Stimulated activated CD4-positive, alpha-beta T cell treated with anti-CD3 and anti-CD28 coated beads, Interleukin-4, amount 100 ng/mL, for 1 hour (primary cell): ENCODE results near the gene CPE.

Experiments
- DNase-seq: peaks from one replicate; pipeline ENCODE4 v3.0.0-alpha.2; 2020

The CPE gene

DNA sequence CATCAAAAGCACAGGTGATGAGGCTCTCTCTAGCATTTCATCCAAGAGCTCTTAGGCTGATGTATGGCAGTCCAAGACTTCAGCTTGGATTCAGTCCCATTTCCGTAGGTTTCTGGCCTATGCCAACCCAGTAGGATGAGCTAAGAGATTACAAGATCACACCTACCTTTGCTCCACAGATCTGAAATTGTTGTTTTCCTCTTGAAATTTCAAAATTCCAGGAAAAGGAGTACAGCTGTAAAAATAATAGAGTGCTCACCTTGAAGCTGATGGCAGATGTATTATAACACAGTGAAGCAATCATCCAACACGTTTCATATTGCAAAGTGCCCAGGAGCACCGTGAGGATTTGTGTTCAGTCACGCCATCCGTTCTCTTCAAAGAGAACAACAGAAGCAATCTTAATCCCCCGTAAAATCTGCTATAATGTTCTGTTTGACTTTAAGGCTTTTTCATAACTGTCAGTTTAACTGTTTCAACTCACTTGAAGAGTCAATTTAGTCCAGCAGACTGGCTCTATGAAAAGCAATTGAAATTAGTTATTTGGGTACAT is 137.5 kb downstream of the CPE start:
- no peak for DNase-seq

GRCh38 chr4:165517216-165517615 is 138.4 kb downstream of the CPE start:
- no peak for DNase-seq

DNA sequence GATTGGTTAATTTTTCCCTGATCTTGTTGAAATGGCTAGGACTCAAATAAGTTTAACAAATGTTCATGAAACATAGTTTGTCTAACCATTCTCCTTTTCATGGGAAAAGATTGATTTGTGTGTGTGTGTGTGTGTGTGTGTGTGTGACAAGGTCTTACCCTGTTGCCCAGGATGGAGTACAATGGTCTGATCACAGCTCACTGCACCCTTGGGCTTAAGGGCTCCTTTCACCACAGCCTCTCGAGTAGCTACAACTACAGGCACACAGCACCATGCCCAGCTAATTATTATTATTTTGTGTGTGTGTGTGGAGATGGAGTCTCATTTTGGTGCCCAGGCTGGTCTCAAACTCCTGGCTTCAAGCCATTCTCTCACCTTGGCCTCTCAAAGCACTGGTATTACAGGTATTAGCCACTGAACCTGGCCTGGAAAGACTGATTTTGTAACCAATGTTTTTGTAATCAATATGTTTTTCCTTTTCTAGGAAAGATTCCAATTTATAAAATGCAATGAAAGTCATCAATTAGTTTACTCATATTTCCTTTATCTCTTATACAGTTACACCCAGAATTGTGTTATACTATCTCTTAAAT is 139.3 kb downstream of the CPE start:
- DNase-seq = no peak

DNA sequence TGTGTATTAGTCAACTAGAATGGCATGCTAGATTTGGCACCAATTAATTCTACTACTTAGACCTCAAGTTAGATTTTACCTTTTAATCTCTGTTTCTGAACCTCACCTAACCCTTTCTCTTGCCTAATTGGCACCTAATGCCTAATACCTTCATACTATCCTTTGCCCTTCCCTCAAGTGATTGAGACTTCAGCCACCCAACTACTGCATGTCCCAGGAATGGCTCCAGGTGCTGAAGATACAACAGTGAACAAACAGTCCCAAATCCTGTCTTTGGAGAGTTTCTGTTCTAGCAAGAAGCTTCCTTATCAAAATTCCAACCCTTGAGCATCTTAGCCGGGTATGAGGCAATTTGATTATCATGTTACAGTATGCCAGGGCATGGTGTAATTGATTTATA is 139.9 kb downstream of the CPE start:
- DNase-seq = no peak

- no peak for DNase-seq
Observed at GRCh38 chr4:165519591-165519990, 140.8 kb downstream of the CPE start.

DNA sequence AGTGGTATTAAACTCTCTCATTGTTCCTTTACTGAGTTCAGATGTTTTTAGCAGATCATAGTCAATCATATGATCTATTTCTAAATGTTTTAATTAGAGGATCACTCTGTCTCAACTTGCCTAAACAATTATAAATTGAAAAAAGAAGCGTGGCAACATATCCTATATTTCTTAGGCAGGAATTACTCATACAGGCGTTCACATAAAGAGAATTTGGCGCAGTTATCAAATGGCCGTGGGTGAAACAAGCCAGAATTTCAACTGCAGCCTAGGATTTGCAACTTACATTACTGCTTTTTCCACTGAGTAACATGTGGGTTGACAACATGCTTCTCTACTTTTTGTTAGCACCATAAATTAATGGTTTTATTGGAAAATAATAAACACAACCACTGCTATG is 141.3 kb downstream of the CPE start:
- DNase-seq = no peak

DNA sequence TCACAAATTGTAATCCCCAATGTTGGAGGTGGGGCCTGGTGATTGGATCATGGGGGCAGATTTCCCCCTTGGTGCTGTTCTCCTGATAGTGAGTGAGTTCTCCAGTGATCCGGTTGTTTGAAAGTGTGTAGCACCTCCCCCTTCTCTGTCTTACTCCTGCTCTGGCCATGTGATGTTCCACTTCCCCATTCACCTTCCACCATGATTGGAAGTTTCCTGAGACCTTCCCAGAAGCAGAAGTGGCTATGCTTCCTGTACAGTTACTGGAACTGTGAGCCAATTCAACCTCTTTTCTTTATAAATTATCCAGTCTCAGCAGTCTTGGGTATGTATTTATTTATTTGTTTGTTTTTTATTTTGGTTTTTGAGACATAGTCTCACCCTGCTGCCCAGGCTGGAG is 143.2 kb downstream of the CPE start:
- no peak for DNase-seq

DNA sequence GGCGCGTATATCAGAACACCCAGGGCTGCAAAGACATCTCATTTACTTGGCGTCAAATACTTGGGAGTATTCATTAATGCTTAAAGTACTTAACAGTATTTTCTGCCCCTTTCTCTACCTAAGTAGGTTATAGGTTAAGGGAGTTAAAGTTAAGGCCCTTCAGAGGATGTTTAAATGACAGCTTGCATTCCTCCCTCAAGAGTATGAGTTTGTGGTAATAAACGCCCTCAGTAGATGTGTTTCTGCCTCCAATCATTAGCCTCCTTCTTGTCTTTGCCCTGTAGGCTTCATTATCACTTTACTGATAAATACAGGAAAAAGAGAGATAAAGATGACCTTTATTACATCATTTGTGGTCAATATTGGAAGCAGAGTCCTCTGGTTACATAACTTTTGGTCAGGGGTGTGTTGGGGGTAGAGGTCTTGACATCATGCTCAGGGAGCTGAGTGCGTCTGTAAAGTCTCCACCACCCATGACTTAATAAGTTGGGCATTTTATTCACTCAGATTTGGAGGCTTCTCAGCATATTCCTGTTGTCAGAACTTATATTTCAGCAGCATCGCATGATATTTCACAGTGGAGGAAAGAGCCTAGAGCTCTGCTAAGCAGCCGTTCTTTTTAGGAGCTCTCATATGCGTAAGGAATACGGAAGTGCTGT is 145.9 kb downstream of the CPE start:
- DNase-seq = no peak

GRCh38 chr4:165532976-165533375 is 154.2 kb downstream of the CPE start:
- no peak for DNase-seq

- no peak for DNase-seq
Observed at GRCh38 chr4:165537028-165537648, 158.3 kb downstream of the CPE start.

GRCh38 chr4:165539801-165540200 is 161.0 kb downstream of the CPE start:
- DNase-seq = no peak

GRCh38 chr4:165540206-165540830 is 161.5 kb downstream of the CPE start:
- DNase-seq = no peak

DNA sequence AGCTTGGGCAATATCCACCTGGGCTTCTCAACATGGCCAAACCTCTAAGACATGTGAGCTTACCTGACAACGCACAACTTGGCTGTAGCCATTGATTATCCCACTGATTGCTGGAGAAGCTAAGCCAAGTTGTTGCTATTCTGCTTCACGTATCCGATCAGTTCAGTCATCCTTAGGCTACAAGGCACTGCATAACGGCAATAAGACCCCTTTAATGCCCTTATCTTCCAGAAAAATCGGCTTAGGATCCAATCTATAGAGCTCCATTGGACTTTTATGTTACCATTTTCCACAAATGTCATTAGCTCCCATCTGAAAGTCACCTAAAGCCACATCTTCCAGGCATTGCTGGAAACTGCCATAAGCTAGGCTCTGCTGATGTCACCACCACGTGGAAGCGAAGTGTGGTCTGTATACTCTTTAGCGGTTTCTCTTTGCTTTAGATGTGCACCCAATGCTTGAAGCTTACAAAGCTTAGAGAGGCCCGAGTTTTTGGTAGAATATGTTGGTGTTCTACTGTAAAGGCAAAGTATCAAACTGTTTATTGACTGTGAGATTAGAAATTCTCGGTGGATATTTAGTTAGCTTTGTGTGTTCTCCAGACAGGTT is 163.1 kb downstream of the CPE start:
- no peak for DNase-seq

GRCh38 chr4:165542476-165542875 is 163.7 kb downstream of the CPE start:
- no peak for DNase-seq
